Left ventricle myocardium superior (tissue), 1 donor: Measurements from ENCODE around the gene INSYN2A. TPM values are rescaled to one million over a fixed set of nuclear protein-coding genes. Genes with fewer than 3 reads are reported as not detected.

ENCODE experiments used
- ATAC-seq: fragments of 200-7000 bp; cut with Tn5 transposase; one replicate; pipeline ENCODE4 v1.9.1; 2020; ENCODE audit warnings: mild to moderate bottlenecking, moderate library complexity
- DNase-seq: peaks from one replicate; pipeline ENCODE4 v3.0.0-alpha.2; 2020
- intact Hi-C: fragments of 100-400 bp; cut with micrococcal nuclease; formaldehyde crosslinking; loops from one replicate; pipeline ENCODE4 v1.11.0; 2022
- total RNA-seq: library from RNA; stranded (reverse); fragmentation: NEBNext Ultra II Directional; extraction: Animal tissue kit (Norgen Biotek cat#: 25700); gene quantifications from one replicate; pipeline ENCODE4 v1.2.1, GENCODE V29; 2021
- donor health status: DM: no; HTN: yes; CAD: no; lungs with severe emphysema.

The INSYN2A gene
- total RNA-seq, 1 donor from 2014 or later: not detected

GRCh38 chr10:127198307-127198706, 1.9 kb upstream of the INSYN2A start:
- ATAC-seq (no peak), DNase-seq (no peak)
- intact Hi-C loops: no loop called here

GRCh38 chr10:127197154-127197432, 702 bp upstream of the INSYN2A start:
- intact Hi-C loops: no loop called here
- DNase-seq: no peak
- no peak for ATAC-seq

- intact Hi-C loops: no loop called here
- ATAC-seq: peak; percentile 54
- DNase-seq: peak; percentile 35
Observed at GRCh38 chr10:127195571-127196281, 665 bp downstream of the INSYN2A start.

GRCh38 chr10:127195041-127195506, 1.3 kb downstream of the INSYN2A start:
- intact Hi-C loops: no loop called here
- DNase-seq (no peak), ATAC-seq (peak; percentile 58)

GRCh38 chr10:127194599-127194998, 1.8 kb downstream of the INSYN2A start:
- DNase-seq: no peak
- ATAC-seq: no peak
- intact Hi-C loops: no loop called here

- ATAC-seq: no peak
- intact Hi-C loops: no loop called here
- DNase-seq: no peak
Observed at GRCh38 chr10:127194111-127194510, 2.3 kb downstream of the INSYN2A start.

- ATAC-seq: no peak
Observed at GRCh38 chr10:127193125-127193524, 3.3 kb downstream of the INSYN2A start.

GRCh38 chr10:127190427-127190826, 6.0 kb downstream of the INSYN2A start:
- ATAC-seq: no peak
- intact Hi-C loops: no loop called here
- no peak for DNase-seq

More at GRCh38 chr10:127193125-127193524, 3.3 kb downstream of the INSYN2A start:
- intact Hi-C loops: no loop called here
- DNase-seq: no peak

- DNase-seq: no peak
- intact Hi-C loops: no loop called here
- no peak for ATAC-seq
Observed at GRCh38 chr10:127189226-127189625, 7.2 kb downstream of the INSYN2A start.

GRCh38 chr10:127186813-127187212, 9.6 kb downstream of the INSYN2A start:
- ATAC-seq (no peak), DNase-seq (no peak)

GRCh38 chr10:127184582-127184981, 11.8 kb downstream of the INSYN2A start:
- ATAC-seq (no peak), DNase-seq (no peak)
- intact Hi-C loops: no loop called here

More at GRCh38 chr10:127186813-127187212, 9.6 kb downstream of the INSYN2A start:
- intact Hi-C loops: no loop called here

GRCh38 chr10:127182161-127182560, 14.2 kb downstream of the INSYN2A start:
- ATAC-seq (no peak), DNase-seq (no peak)
- intact Hi-C loops: no loop called here

GRCh38 chr10:127179612-127180250, 16.7 kb downstream of the INSYN2A start:
- no peak for DNase-seq
- no peak for ATAC-seq
- intact Hi-C loops: no loop called here

GRCh38 chr10:127176649-127177048, 19.7 kb downstream of the INSYN2A start:
- no peak for ATAC-seq
- DNase-seq: no peak
- intact Hi-C loops: no loop called here

GRCh38 chr10:127175357-127176110, 20.9 kb downstream of the INSYN2A start:
- ATAC-seq (no peak), DNase-seq (no peak)
- intact Hi-C loops: no loop called here

GRCh38 chr10:127174866-127175265, 21.5 kb downstream of the INSYN2A start:
- intact Hi-C loops: no loop called here
- ATAC-seq (no peak), DNase-seq (no peak)

GRCh38 chr10:127168261-127168660, 28.1 kb downstream of the INSYN2A start:
- intact Hi-C loops: no loop called here
- no peak for DNase-seq
- no peak for ATAC-seq

- DNase-seq (no peak), ATAC-seq (no peak)
- intact Hi-C loops: no loop called here
Observed at GRCh38 chr10:127162841-127163240, 33.5 kb downstream of the INSYN2A start.

GRCh38 chr10:127161482-127161881, 34.9 kb downstream of the INSYN2A start:
- ATAC-seq (no peak), DNase-seq (no peak)
- intact Hi-C loops: no loop called here

- DNase-seq (no peak), ATAC-seq (no peak)
Observed at GRCh38 chr10:127159648-127160245, 36.6 kb downstream of the INSYN2A start.

More at GRCh38 chr10:127159648-127160245, 36.6 kb downstream of the INSYN2A start:
- intact Hi-C loops: no loop called here
